Activated CD8-positive, alpha-beta T cell treated with anti-CD3 and anti-CD28 coated beads, Interleukin-2, amount 10 ng/mL, durations not matched to agents 7 days and 5 days (primary cell): ENCODE measurements around the gene CD274. TPM values are rescaled to one million over a fixed set of nuclear protein-coding genes. Genes with fewer than 3 reads are reported as not detected.
"Not testable (repeated sequence)": the region's sequence is repeated elsewhere in the genome, so short reads cannot be mapped to it uniquely, and the experiment has no call there.

Experiments used
- ATAC-seq: fragments of 150-1000 bp; cut with Tn5 transposase; one replicate; pipeline ENCODE4 v1.10.0; 2021; ENCODE audit warnings: moderate library complexity
- CTCF ChIA-PET: fragments of 350-600 bp; sonication (Branson Sonifier 250); formaldehyde crosslinking; loops from one replicate; lab custom pipeline; 2021; ENCODE audit warnings: antibody characterized with exemption; lab: Charles Lee
- POLR2A ChIA-PET: fragments of 350-600 bp; sonication (Branson Sonifier 250); formaldehyde crosslinking; loops from one replicate; lab custom pipeline; 2021; ENCODE audit warnings: antibody characterized with exemption; lab: Charles Lee
- DNase-seq: peaks from one replicate; pipeline ENCODE4 v3.0.0-alpha.2; 2020
- H3K27ac Mint-ChIP-seq: one replicate; pipeline ENCODE4 v1.8.0; 2021; ENCODE audit warnings: mild to moderate bottlenecking, mixed read lengths
- H3K27me3 Mint-ChIP-seq: one replicate; pipeline ENCODE4 v1.8.0; 2021; ENCODE audit warnings: low read depth, mixed read lengths
- H3K36me3 Mint-ChIP-seq: one replicate; pipeline ENCODE4 v1.8.0; 2021; ENCODE audit warnings: low read depth, mixed read lengths
- H3K4me1 Mint-ChIP-seq: one replicate; pipeline ENCODE4 v1.8.0; 2021; ENCODE audit warnings: low read depth, mixed read lengths
- H3K4me3 Mint-ChIP-seq: one replicate; pipeline ENCODE4 v1.8.0; 2021; ENCODE audit warnings: mild to moderate bottlenecking, mixed read lengths
- H3K9me3 Mint-ChIP-seq: one replicate; pipeline ENCODE4 v1.8.0; 2022; ENCODE audit warnings: mixed read lengths; ENCODE audit not compliant: insufficient read depth
- total RNA-seq, 2 experiments: library from RNA; stranded (reverse); gene quantifications; one replicate each; pipeline ENCODE4 v1.2.3, GENCODE V29; 2021

CD274 gene
- total RNA-seq, 2 experiments from 2014 or later: 4.0 to 4.9 TPM

GRCh38 chr9:5485378-5486085, 35.2 kb downstream of the CD274 start:
- no peaks in the 10 kb centered on the region for H3K36me3 Mint-ChIP-seq
- no peaks in the 10 kb centered on the region for H3K9me3 Mint-ChIP-seq
- no peaks in the 10 kb centered on the region for H3K27me3 Mint-ChIP-seq
- ChIA-PET CTCF (no interaction called here), POLR2A (no interaction called here)
- no peak overlapping the region for H3K4me3 Mint-ChIP-seq
- no peak for ATAC-seq
- no peaks in the 10 kb centered on the region for H3K4me1 Mint-ChIP-seq
- no peak for DNase-seq
- no peak overlapping the region for H3K27ac Mint-ChIP-seq

- ATAC-seq (no peak), DNase-seq (no peak)
- Mint-ChIP-seq H3K27me3 (no peaks in the 10 kb centered on the region), H3K27ac (no peak overlapping the region), H3K4me3 (no peak overlapping the region), H3K36me3 (no peaks in the 10 kb centered on the region), H3K4me1 (no peaks in the 10 kb centered on the region), H3K9me3 (no peaks in the 10 kb centered on the region)
- POLR2A ChIA-PET: no interaction called here
- CTCF ChIA-PET: interaction anchor here (0.7 to 0.9 kb wide), 2 partner anchors 32 to 712 kb away, joined by 3 read pairs; no protein-coding TSS in a partner anchor
Measured at GRCh38 chr9:5486988-5487387, 36.6 kb downstream of the CD274 start.

GRCh38 chr9:5488221-5489008, 38.1 kb downstream of the CD274 start:
- H3K36me3 Mint-ChIP-seq: no peaks in the 10 kb centered on the region
- ATAC-seq: no peak
- no peak overlapping the region for H3K4me3 Mint-ChIP-seq
- POLR2A ChIA-PET: no interaction called here
- H3K4me1 Mint-ChIP-seq: peaks cover 5% of the 10 kb centered on the region
- CTCF ChIA-PET: interaction anchor here (1.0 to 1.4 kb wide), 2 partner anchors 22 to 26 kb away, joined by 3 to 5 read pairs; partner anchors contain the start of gene PDCD1LG2
- no peak overlapping the region for H3K27ac Mint-ChIP-seq
- no peaks in the 10 kb centered on the region for H3K9me3 Mint-ChIP-seq
- H3K27me3 Mint-ChIP-seq: no peaks in the 10 kb centered on the region
- DNase-seq: no peak

- ChIA-PET CTCF (interaction anchor here (0.6 kb wide), 1 partner anchor 662 kb away, joined by 3 read pairs; no protein-coding TSS in a partner anchor), POLR2A (no interaction called here)
- no peak overlapping the region for H3K27ac Mint-ChIP-seq
Measured at GRCh38 chr9:5489630-5490490, 39.5 kb downstream of the CD274 start.

GRCh38 chr9:5492965-5493678, 42.8 kb downstream of the CD274 start:
- DNase-seq: no peak
- CTCF ChIA-PET: interaction anchor here (1.2 to 1.6 kb wide), 3 partner anchors 43 to 107 kb away, joined by 3 to 7 read pairs (median 6); partner anchors contain the start of gene CD274
- H3K27ac Mint-ChIP-seq: no peak overlapping the region

More at GRCh38 chr9:5489630-5490490, 39.5 kb downstream of the CD274 start:
- ATAC-seq (no peak), DNase-seq (no peak)
- no peaks in the 10 kb centered on the region for H3K9me3 Mint-ChIP-seq
- H3K36me3 Mint-ChIP-seq: no peaks in the 10 kb centered on the region
- peaks cover 14% of the 10 kb centered on the region for H3K4me1 Mint-ChIP-seq
- H3K27me3 Mint-ChIP-seq: no peaks in the 10 kb centered on the region
- no peak overlapping the region for H3K4me3 Mint-ChIP-seq

DNA sequence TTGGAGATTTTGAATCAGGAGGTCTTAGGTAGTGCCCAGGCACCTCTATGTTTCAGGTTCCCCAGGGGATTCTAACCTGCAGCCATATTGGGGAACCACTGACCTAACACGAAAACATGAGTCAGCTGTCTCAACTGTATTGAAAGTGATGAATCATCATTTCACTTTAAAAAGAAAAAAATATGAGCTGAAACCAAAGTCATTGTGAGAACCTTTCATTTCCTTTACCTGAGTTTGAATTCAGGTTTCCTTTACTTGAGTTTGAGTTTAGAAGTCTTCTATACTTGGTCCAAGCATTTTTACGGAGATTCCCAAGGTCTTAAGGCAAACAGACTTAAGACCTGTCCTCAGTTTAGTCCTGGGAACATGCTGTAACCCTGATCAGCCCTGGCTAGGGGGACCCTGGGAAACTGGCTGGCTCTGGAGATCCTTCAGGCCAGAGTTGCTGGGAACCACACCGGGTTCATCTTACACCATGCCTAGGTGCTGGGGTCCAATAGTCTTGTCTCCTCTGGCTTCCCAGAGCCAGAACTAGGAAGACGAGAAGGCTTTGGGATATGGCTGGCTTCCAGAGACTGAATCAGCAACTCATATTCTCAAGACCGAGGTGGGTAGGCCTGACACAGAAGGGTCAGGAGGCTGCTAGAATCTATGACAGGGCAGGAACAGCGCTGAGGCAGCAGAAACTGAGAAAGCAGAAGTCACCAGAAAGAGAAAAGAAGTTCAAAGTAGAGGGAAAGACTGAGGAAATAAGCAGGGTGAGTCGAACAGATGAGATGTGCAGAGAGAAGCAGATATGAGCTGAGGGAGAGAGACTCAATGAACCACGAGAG, 43.6 kb downstream of the CD274 start:
- Mint-ChIP-seq H3K4me3 (no peak overlapping the region), H3K4me1 (peaks cover 14% of the 10 kb centered on the region), H3K27ac (no peak overlapping the region), H3K9me3 (no peaks in the 10 kb centered on the region), H3K27me3 (no peaks in the 10 kb centered on the region), H3K36me3 (no peaks in the 10 kb centered on the region)
- ChIA-PET POLR2A (interaction anchor here (0.6 to 0.8 kb wide), 2 partner anchors 64 to 318 kb away, joined by 3 read pairs; no protein-coding TSS in a partner anchor), CTCF (interaction anchor here (1.2 to 1.6 kb wide), 3 partner anchors 44 to 106 kb away, joined by 3 to 7 read pairs (median 6); partner anchors contain the start of gene CD274)
- no peak for DNase-seq
- ATAC-seq: no peak

More at GRCh38 chr9:5492965-5493678, 42.8 kb downstream of the CD274 start:
- Mint-ChIP-seq H3K27me3 (no peaks in the 10 kb centered on the region), H3K9me3 (no peaks in the 10 kb centered on the region), H3K4me1 (peaks cover 14% of the 10 kb centered on the region), H3K4me3 (no peak overlapping the region), H3K36me3 (no peaks in the 10 kb centered on the region)
- no peak for ATAC-seq
- POLR2A ChIA-PET: interaction anchor here (0.6 to 0.8 kb wide), 3 partner anchors 18 to 318 kb away, joined by 3 to 5 read pairs (median 3); partner anchors contain the start of gene PDCD1LG2

- H3K27ac Mint-ChIP-seq, POLR2A ChIA-PET, CTCF ChIA-PET, DNase-seq, ATAC-seq, H3K36me3 Mint-ChIP-seq, H3K4me3 Mint-ChIP-seq, H3K9me3 Mint-ChIP-seq, H3K27me3 Mint-ChIP-seq: not testable (repeated sequence)
- H3K4me1 Mint-ChIP-seq: peaks cover 14% of the 10 kb centered on the region
Measured at GRCh38 chr9:5494765-5495164, 44.4 kb downstream of the CD274 start.

DNA sequence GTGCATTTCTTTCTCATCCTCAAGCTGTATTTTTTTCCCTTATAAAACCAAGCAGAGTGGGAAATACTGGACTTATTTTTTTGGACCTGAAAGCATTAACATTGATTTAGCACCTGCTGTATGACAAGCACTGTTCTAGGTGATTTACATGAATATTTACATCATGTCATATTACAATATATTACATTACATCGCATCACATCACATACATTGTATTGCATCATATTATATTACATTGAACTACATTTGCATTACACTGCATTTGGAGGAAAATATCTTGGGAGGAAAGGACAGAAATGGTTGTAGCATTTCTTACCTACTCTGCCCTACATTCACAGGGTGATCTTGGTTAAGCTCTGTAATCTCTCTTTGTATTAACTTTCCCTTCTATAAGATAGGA, 48.8 kb downstream of the CD274 start:
- ChIA-PET CTCF (no interaction called here), POLR2A (no interaction called here)
- DNase-seq (no peak), ATAC-seq (no peak)
- peaks cover 6% of the 10 kb centered on the region for H3K4me1 Mint-ChIP-seq
- H3K27ac Mint-ChIP-seq: no peak overlapping the region
- H3K27me3 Mint-ChIP-seq: no peaks in the 10 kb centered on the region
- H3K9me3 Mint-ChIP-seq: peaks cover 8% of the 10 kb centered on the region
- no peak overlapping the region for H3K4me3 Mint-ChIP-seq
- peaks cover 2% of the 10 kb centered on the region for H3K36me3 Mint-ChIP-seq

DNA sequence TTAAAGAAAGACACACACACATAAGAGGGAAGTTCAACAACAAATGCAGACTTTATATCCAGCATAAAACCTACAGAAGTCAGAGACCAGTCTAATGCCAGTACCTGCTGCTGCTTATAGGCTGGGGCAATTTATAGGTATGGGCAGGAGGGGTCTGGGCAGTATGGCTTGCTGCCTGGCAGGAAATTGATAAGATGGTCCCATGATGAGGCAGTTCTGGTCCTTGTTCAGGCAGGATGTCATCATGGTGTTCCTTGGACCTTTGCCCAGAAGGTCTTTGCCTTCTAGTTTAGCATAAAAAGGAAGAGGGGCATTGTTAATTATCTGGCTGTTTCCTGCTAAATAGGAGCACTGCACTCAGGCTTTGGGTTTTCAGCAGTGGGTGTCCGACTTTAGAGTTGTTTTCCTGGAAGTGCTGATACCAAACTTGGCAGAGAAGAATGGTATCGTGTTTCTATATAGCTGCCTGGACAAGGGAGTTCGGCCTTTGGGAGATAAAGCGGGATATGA, 49.6 kb downstream of the CD274 start:
- CTCF ChIA-PET: no interaction called here
- Mint-ChIP-seq H3K27ac (no peak overlapping the region), H3K27me3 (no peaks in the 10 kb centered on the region), H3K9me3 (peaks cover 14% of the 10 kb centered on the region), H3K4me1 (peaks cover 10% of the 10 kb centered on the region), H3K4me3 (no peak overlapping the region), H3K36me3 (peaks cover 4% of the 10 kb centered on the region)
- POLR2A ChIA-PET: no interaction called here
- ATAC-seq (no peak), DNase-seq (no peak)
